ENCODE measurements around the gene ERFE. TPM values are rescaled to one million over a fixed set of nuclear protein-coding genes. Genes with fewer than 3 reads are reported as not detected.
A peak's percentile ranks its signal among the peaks of the same experiment; 100 is the strongest.

ERFE gene
- total and polyA plus RNA-seq, 8 donors = 0.15 to 1.4 (median 0.63) TPM

DNA sequence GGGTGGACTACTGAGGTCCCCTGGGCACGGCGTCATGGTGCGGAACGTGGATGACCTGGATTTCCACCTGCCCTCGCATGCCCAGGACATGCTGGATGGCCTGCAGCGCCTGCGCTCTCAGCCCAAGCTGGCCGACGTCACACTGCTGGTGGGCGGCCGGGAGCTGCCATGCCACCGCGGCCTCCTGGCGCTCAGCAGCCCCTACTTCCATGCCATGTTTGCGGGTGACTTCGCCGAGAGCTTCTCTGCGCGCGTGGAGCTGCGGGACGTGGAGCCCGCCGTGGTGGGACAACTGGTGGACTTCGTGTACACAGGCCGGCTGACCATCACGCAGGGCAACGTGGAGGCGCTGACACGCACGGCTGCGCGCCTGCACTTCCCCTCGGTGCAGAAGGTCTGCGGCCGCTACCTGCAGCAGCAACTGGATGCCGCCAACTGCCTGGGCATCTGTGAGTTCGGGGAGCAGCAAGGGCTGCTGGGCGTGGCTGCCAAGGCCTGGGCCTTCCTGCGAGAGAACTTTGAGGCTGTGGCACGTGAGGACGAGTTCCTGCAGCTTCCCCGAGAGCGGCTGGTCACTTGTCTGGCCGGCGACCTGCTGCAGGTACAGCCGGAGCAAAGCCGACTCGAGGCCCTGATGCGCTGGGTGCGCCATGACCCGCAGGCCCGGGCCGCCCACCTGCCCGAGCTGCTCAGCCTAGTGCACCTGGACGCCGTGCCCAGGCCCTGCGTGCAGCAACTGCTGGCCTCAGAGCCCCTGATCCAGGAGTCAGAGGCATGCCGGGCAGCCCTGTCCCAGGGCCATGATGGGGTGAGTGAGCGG is 17.8 kb upstream of the ERFE start:
- no peaks in the 10 kb centered on the region for H3K9me3 ChIP-seq
- no peak overlapping the region for H3K4me3 ChIP-seq
- ATAC-seq (no peak), DNase-seq (peak in 1 of 4 donors; percentile 72)
- no peaks in the 10 kb centered on the region for H3K36me3 ChIP-seq
- peaks cover 0 to 12% of the 10 kb centered on the region in 2 donors for H3K27me3 ChIP-seq
- TF ChIP-seq, protein P1, sequence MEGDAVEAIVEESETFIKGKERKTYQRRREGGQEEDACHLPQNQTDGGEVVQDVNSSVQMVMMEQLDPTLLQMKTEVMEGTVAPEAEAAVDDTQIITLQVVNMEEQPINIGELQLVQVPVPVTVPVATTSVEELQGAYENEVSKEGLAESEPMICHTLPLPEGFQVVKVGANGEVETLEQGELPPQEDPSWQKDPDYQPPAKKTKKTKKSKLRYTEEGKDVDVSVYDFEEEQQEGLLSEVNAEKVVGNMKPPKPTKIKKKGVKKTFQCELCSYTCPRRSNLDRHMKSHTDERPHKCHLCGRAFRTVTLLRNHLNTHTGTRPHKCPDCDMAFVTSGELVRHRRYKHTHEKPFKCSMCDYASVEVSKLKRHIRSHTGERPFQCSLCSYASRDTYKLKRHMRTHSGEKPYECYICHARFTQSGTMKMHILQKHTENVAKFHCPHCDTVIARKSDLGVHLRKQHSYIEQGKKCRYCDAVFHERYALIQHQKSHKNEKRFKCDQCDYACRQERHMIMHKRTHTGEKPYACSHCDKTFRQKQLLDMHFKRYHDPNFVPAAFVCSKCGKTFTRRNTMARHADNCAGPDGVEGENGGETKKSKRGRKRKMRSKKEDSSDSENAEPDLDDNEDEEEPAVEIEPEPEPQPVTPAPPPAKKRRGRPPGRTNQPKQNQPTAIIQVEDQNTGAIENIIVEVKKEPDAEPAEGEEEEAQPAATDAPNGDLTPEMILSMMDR (IDR thresholded peaks at IDR 0.05) = no peak
- H3K4me1 ChIP-seq = peaks cover 0 to 35% of the 10 kb centered on the region in 2 donors
- intact Hi-C loops (cut with DNase I) = no loop called here
- no peak overlapping the region for H3K27ac ChIP-seq

- H3K27ac ChIP-seq = no peak overlapping the region
- TF ChIP-seq, protein P1 (IDR thresholded peaks at IDR 0.05) = no peak
- H3K4me1 ChIP-seq = peaks cover 0 to 33% of the 10 kb centered on the region in 2 donors
- no peaks in the 10 kb centered on the region for H3K36me3 ChIP-seq
- H3K9me3 ChIP-seq = no peaks in the 10 kb centered on the region
- peaks cover 0 to 12% of the 10 kb centered on the region in 2 donors for H3K27me3 ChIP-seq
- no peak overlapping the region for H3K4me3 ChIP-seq
- ATAC-seq (peak; percentile 56), DNase-seq (peak in 3 of 4 donors; percentile 57 to 80 (median 65))
- intact Hi-C loops (cut with DNase I) = no loop called here
These were observed 17.0 kb upstream of the ERFE start for GRCh38 chr2:238141541-238142318.

GRCh38 chr2:238142382-238143205 is 16.2 kb upstream of the ERFE start:
- Histone ChIP-seq H3K36me3 (no peaks in the 10 kb centered on the region), H3K4me3 (no peak overlapping the region), H3K27ac (no peak overlapping the region), H3K9me3 (no peaks in the 10 kb centered on the region), H3K4me1 (peaks cover 0 to 27% of the 10 kb centered on the region in 2 donors), H3K27me3 (peaks cover 0 to 12% of the 10 kb centered on the region in 2 donors)
- intact Hi-C loops (cut with DNase I) = no loop called here
- DNase-seq (peak in 1 of 4 donors; percentile 74), ATAC-seq (no peak)
- TF ChIP-seq, protein P1 (IDR thresholded peaks at IDR 0.05) = no peak

GRCh38 chr2:238143239-238143951 is 15.4 kb upstream of the ERFE start:
- Histone ChIP-seq H3K27ac (no peak overlapping the region), H3K9me3 (no peaks in the 10 kb centered on the region), H3K4me1 (peaks cover 0 to 19% of the 10 kb centered on the region in 2 donors), H3K4me3 (no peak overlapping the region), H3K27me3 (peaks cover 0 to 12% of the 10 kb centered on the region in 2 donors), H3K36me3 (no peaks in the 10 kb centered on the region)
- TF ChIP-seq, protein P1 (IDR thresholded peaks at IDR 0.05) = no peak
- peak in 1 of 4 donors; percentile 59 for DNase-seq
- no peak for ATAC-seq
- intact Hi-C loops (cut with DNase I) = no loop called here
